ENCODE results near the gene CCDC91.

DNA sequence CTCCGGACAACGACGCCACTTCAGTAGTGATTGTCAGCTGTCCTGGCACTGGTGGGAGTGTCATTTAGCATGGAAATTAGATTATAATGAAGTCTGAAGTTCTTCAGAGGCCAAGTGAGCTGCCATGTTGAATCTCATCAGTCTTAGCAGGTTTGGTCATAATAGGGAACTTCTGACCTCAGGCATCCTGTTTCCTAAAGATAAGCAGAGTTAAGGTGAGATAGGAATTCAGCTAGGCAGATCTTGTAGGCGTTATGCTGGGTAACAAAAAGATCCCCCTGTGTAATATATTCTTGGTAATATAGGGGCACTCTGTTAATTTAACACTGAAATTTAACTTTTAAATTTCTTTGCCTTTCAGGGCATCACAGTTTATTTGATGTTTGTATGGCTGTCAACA lies 137.5 kb downstream of the CCDC91 start:
- TF ChIP-seq, protein P1, sequence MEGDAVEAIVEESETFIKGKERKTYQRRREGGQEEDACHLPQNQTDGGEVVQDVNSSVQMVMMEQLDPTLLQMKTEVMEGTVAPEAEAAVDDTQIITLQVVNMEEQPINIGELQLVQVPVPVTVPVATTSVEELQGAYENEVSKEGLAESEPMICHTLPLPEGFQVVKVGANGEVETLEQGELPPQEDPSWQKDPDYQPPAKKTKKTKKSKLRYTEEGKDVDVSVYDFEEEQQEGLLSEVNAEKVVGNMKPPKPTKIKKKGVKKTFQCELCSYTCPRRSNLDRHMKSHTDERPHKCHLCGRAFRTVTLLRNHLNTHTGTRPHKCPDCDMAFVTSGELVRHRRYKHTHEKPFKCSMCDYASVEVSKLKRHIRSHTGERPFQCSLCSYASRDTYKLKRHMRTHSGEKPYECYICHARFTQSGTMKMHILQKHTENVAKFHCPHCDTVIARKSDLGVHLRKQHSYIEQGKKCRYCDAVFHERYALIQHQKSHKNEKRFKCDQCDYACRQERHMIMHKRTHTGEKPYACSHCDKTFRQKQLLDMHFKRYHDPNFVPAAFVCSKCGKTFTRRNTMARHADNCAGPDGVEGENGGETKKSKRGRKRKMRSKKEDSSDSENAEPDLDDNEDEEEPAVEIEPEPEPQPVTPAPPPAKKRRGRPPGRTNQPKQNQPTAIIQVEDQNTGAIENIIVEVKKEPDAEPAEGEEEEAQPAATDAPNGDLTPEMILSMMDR (IDR thresholded peaks at IDR 0.05), result no peak
- TF ChIP-seq POLR2A (IDR thresholded peaks at IDR 0.05), result no peak
